Gastroesophageal sphincter (tissue), 3 donors: ENCODE data around the gene STK32B.

Experiments
- POLR2AphosphoS5 ChIP-seq: sonication (generic); formaldehyde crosslinking; IDR thresholded peaks from one replicate; pipeline ENCODE4 v1.6.1; 2017; ENCODE audit warnings: antibody characterized with exemption
- TF ChIP-seq, protein P1 (sequence below), 4 experiments: fragments of 200-600 bp in 2 of 4; fragments of 450-650 bp in 2 of 4; sonication (generic) in 1 of 4; IDR thresholded peaks; one replicate each; pipeline ENCODE4 v1.5.1; 2017 to 2019; ENCODE audit warnings: antibody characterized with exemption in 4 of 4, mild to moderate bottlenecking in 2 of 4, moderate library complexity in 2 of 4

DNA sequence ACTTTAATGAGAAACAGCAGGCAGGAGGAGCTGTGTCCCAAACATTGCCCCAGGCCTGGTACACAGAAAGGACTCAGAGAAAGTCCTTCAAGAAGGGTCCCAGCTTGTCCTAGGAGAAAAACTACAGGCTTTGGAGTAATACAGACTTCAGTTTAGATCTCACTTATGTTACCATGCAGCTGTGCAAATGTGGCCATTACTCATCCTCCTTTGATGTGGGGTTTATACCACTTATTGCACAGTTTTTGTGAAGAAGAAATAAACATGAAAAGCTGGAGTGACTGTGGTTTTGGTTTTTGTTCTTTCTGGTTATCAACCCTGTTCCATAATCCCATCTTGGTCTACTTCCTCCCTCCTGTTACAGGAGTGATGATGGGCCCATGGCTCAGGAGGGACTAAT is 23.9 kb upstream of the STK32B start:
- TF ChIP-seq, protein P1, sequence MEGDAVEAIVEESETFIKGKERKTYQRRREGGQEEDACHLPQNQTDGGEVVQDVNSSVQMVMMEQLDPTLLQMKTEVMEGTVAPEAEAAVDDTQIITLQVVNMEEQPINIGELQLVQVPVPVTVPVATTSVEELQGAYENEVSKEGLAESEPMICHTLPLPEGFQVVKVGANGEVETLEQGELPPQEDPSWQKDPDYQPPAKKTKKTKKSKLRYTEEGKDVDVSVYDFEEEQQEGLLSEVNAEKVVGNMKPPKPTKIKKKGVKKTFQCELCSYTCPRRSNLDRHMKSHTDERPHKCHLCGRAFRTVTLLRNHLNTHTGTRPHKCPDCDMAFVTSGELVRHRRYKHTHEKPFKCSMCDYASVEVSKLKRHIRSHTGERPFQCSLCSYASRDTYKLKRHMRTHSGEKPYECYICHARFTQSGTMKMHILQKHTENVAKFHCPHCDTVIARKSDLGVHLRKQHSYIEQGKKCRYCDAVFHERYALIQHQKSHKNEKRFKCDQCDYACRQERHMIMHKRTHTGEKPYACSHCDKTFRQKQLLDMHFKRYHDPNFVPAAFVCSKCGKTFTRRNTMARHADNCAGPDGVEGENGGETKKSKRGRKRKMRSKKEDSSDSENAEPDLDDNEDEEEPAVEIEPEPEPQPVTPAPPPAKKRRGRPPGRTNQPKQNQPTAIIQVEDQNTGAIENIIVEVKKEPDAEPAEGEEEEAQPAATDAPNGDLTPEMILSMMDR (IDR thresholded peaks at IDR 0.05), result no peak
- no peak for TF ChIP-seq POLR2AphosphoS5
